NCI-H1105 (cell line): ENCODE measurements around the gene NBEAL2.
"Not testable (repeated sequence)": the region's sequence is repeated elsewhere in the genome, so short reads cannot be mapped to it uniquely, and the experiment has no call there.

ENCODE experiments used
- DNase-seq: peaks from one replicate; lab custom pipeline; 2025; lab: John Stamatoyannopoulos, UW

Gene NBEAL2

DNA sequence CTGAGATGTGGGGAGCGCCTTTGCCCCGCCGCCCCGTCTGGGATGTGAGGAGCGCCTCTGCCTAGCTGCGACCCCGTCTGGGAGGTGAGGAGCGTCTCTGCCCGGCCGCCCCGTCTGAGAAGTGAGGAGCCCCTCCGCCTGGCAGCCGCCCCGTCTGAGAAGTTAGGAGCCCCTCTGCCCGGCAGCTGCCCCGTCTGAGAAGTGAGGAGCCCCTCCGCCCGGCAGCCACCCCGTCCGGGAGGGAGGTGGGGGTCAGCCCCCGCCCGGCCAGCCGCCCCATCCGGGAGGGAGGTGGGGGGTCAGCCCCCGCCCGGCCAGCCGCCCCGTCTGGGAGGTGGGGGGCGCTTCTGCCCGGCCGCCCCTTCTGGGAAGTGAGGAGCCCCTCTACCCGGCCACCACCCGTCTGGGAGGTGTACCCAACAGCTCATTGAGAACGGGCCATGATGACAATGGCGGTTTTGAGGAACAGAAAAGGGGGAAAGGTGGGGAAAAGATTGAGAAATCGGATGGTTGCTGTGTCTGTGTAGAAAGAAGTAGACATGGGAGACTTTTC, 15.4 kb upstream of the NBEAL2 start:
- not testable (repeated sequence) for DNase-seq

DNA sequence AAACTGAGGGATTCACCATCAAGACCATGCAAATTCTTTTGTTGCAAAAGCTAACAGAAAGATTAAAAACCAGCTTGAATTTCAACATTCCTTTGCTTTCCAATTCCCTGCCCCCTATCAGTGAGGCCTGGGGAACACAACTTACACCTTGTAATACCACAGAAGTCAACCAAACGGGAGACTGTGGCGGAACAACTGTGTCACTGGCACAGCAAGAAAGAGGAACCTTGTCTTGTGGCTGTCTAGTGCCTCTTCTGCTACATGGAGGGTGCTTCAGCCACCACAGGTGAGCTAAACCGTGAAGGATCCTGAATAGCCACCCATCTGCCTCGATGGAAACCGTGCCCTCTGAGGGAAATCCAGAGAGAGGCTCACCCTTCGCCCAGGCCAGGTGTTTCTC, 14.3 kb upstream of the NBEAL2 start:
- DNase-seq, result no peak

DNA sequence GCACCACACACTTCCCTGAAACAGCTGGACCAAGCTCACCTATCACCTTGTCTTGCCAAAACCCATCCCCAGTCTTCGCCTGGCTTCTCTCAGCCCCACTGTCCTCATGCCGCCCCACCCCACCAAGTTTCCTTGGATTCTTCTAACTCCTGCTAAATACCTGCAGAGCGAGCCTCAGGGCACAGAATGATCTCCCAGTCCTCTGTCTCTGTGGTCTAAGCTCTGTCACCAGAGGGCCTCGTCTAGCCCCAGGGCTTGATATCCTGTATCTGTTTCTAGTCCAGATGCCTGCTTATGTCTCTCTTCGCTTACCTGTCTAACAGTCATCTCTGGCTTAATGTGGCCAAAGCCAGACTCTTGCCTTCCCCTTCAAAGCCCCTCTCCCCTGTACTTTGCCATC, 12.7 kb upstream of the NBEAL2 start:
- no peak for DNase-seq

- no peak for DNase-seq
Measured at GRCh38 chr3:46968783-46969428, 10.6 kb upstream of the NBEAL2 start.

- no peak for DNase-seq
Measured at GRCh38 chr3:46970391-46971091, 8.9 kb upstream of the NBEAL2 start.

- DNase-seq, result no peak
Measured at GRCh38 chr3:46971151-46971550, 8.3 kb upstream of the NBEAL2 start.

DNA sequence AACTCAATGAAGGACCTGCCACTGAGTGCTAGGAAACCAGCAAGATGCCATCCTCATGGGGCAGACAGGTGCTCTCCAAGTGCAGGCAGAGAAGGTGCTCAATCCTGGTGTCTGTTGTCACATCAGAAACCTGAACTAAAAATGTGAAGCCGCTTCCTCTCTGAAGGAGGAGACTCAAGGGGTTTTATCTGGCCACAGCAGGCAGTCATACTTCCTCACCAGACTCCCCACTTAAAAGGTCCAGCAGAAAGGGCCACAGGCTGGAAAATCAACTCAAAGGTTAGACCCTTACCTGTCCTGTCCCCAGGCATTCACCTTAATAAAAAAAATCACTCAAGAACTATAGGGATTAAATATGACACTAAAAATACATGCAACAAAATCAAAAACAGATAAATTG, 7.7 kb upstream of the NBEAL2 start:
- no peak for DNase-seq

DNA sequence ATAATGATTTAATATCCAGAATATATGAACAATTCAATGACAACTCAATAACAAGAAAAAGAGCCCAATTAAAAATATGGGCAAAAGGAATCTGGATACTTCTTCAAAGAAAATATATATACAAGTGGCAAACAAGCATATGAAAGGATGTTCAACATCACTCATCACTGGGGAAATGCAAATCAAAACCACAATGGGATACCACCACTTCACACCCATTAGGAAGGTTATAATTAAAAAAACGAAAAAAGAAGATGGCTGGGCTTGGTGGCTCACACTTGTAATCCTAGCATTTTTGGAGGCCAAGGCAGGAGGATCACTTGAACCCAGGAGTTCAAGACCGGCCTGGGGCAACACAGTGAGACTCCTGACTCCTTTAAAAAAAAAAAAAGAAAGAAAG, 7.1 kb upstream of the NBEAL2 start:
- DNase-seq, result no peak

- DNase-seq, result no peak
Measured at GRCh38 chr3:46974421-46975171, 4.9 kb upstream of the NBEAL2 start.

DNA sequence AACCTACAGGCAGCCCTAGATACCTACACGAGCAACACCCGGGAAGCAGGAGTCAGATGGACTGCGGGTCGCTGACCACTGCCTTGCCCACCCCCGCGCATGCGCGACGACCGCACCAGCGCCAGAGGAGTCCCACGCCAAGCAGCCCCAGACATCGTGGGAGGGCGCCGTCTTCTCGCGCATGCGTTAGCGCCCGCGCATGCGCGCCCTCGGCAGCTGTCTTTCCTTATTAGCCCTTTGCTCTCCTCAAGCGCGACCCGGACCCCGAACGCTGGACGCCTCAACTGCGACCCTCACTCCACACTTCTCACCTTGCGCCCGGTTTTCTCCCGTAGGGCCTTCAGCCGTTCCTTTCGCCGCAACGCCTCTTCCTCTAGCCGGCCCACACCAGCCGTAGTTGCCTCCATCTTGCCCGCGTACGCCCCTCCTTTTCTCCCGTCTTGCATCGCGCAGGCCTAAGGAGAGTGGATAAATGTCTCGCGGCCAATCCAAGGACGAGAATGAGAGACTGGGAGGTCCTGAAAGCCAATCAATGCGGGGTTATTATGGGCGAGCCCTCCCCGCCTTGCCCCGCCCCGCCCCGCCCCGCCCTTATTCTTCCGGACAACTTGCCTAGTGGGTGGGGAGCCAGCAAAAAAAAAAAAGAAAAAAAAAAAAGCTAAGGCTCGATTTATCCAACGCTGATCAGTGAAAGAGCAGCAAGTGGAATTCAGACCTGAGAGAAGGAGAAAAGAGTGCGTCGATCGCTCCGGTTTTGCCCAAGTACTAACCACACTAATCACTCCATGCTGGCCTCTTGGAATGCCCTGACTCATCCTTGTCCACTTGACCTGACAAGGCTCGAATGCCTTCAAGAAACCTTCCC, 2.9 kb upstream of the NBEAL2 start, which contains the start of gene CCDC12:
CCDC12 (minus strand) TSS at position 420 of the 865 bp plus-strand sequence; CDS start at position 407, 13 bp downstream.
- peak; percentile 85 for DNase-seq

DNA sequence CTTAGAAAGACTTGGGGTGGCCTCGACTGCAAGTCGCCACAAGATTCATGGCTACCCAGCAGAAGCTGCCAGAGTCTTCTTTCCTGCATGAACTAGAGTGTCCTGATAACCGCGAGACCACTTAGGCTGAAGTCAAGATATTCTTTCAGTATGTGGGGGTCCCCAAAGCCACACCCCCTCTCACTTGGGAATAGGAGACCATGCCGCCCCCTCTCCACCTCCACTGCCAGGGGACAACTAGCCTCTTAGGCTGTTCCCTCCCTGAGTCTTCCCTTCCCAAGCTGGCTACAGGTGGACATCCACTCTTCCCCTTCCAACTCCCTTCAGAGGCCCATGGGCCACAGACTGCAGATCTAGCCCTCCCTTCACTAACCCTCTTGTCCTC, 1.7 kb upstream of the NBEAL2 start:
- no peak for DNase-seq

GRCh38 chr3:46978381-46978780, 1.1 kb upstream of the NBEAL2 start:
- no peak for DNase-seq

DNA sequence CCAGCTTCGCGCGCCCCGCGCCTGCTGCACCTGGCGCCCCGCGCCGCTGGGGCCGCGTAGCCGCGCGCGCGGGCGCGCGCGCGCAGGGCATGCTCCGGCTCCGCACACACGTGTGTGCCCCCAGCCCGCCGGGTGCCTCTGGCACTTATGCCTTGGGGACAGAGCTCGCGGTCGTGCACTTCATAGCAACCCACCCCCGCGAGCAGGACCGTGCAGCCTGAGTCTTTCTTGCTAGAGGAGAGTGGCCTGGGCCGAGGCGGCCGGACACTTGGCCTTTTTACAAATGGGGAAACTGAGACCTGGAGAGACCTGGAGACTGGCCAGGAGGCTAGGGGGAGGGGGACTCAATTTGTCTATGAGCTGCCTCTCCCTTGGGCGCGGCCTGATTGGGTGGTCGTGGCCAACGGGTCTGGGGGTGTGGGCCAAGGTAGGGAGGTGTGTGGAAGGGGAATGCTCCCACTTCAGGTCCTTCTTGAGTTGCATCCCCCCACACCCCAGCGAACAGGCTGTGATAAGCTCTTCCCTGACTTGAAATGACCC, 562 bp downstream of the NBEAL2 start:
- DNase-seq, result no peak

DNA sequence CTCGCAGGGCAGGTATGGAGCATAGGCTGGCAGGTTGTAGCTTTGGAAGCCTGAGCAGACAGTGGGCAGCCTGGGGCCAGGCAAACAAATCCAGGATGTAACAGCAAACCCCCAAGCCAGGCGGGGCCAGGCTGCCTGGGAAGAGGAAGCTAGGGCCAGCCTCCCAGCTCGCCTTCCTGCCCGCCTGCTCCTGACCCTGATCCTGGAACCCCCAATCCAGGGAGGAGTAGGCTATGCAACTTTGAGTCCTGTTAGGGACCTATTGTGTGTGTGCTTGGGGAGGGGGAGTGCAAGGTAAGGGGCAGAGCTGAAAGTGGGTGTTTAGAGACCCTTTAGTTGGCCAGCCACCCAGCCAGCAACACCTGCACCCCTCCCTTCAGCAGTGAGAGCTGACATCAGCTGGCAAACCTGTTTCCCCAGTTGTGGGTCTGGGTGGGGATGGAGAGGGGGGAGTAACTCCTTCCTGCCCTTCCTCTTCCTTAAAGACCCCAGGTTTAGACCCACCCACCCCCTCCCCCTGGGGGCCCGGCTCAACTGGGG, 2.5 kb downstream of the NBEAL2 start:
- DNase-seq, result no peak

- DNase-seq, result no peak
Measured at GRCh38 chr3:46982546-46982945, 3.1 kb downstream of the NBEAL2 start.

GRCh38 chr3:46984591-46985459, 5.4 kb downstream of the NBEAL2 start:
- no peak for DNase-seq

- DNase-seq, result no peak
Measured at GRCh38 chr3:46985588-46985987, 6.1 kb downstream of the NBEAL2 start.

GRCh38 chr3:46986055-46986730, 6.7 kb downstream of the NBEAL2 start:
- no peak for DNase-seq

DNA sequence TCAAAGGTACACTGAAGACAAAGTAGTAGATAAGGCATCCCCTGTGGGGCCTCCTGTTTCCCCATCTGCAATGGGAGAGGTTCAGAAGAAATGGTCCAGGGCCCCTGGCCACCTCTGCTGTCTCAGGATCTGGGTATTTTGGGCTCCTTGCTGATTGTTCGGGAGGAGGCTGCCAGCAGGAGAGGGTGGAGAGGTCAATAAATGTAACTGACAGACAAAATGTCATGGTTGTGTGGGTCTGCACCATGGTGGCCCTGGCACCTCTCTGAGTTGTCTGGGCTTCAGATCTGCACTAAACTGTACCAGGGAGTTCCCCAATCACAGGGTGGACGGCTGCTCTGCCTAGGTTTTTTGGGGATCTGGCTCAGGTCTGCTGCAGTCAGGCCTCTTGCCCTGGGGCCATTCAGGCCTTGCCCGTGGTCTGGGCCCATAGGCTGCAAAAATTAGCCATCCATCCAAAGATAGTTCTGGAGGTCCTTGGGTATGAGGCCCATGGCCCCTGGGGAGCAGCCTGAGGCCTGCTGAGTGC, 7.4 kb downstream of the NBEAL2 start:
- DNase-seq, result no peak
